Measurements from ENCODE around the gene SMAD3. TPM values are rescaled to one million over a fixed set of nuclear protein-coding genes. Genes with fewer than 3 reads are reported as not detected.

Gene SMAD3
- total RNA-seq, 1 experiment from 2014 or later, result 99.5 TPM

DNA sequence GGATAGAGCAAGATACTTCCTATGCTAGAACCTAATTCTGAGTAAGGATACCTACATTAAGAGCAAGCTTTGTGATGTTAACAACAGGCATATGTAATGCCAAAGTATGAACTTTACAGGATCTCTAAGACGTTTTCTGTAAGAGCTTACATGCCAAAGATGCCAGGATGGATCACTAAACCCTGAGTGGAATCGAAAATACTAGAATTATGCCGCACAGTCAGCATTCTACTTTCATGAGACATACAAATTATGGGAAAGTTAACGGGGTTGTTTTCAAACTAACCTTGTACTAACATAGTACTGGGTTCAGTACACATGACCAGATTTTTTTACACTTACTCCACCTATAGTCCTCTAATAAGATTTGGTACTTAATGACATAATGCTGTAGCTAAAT, 134.0 kb downstream of the SMAD3 start:
- POLR2A ChIA-PET (ENCODE audit: unreplicated experiment), result no interaction called here

GRCh38 chr15:67199881-67200763, 134.7 kb downstream of the SMAD3 start:
- no peak overlapping the region for H2AFZ ChIP-seq
- H3K4me3 ChIP-seq, result no peak overlapping the region
- peaks cover 7% of the 10 kb centered on the region; the same call in 1 of the 2 replicates for H3K4me1 ChIP-seq (replicated peaks; ENCODE audit: insufficient read depth)
- ChIA-PET CTCF (interaction anchor here (0.6 to 0.7 kb wide), 2 partner anchors 53 to 254 kb away, joined by 3 to 13 read pairs; no protein-coding TSS in a partner anchor), POLR2A (ENCODE audit: unreplicated experiment) (interaction anchor here (0.6 kb wide), 1 partner anchor 254 kb away, joined by 7 read pairs; no protein-coding TSS in a partner anchor)
- no peak for DNase-seq
- no peaks in the 10 kb centered on the region for H3K9me2 ChIP-seq (ENCODE audit: insufficient read depth)
- H4K20me1 ChIP-seq (ENCODE audit: insufficient read depth), result no peaks in the 10 kb centered on the region
- no peaks in the 10 kb centered on the region for H3K27me3 ChIP-seq (ENCODE audit: insufficient read depth, low read depth)
- no peak overlapping the region for H3K4me2 ChIP-seq
- H3K27ac ChIP-seq, result no peak overlapping the region
- BruUV-seq (replicated peaks), result no TSS peak
- H3F3A ChIP-seq (ENCODE audit: insufficient read depth, low read depth), result peaks cover 52% of the 10 kb centered on the region
- H3K79me2 ChIP-seq (ENCODE audit: low read depth), result no peaks in the 10 kb centered on the region
- TF ChIP-seq, protein P1, sequence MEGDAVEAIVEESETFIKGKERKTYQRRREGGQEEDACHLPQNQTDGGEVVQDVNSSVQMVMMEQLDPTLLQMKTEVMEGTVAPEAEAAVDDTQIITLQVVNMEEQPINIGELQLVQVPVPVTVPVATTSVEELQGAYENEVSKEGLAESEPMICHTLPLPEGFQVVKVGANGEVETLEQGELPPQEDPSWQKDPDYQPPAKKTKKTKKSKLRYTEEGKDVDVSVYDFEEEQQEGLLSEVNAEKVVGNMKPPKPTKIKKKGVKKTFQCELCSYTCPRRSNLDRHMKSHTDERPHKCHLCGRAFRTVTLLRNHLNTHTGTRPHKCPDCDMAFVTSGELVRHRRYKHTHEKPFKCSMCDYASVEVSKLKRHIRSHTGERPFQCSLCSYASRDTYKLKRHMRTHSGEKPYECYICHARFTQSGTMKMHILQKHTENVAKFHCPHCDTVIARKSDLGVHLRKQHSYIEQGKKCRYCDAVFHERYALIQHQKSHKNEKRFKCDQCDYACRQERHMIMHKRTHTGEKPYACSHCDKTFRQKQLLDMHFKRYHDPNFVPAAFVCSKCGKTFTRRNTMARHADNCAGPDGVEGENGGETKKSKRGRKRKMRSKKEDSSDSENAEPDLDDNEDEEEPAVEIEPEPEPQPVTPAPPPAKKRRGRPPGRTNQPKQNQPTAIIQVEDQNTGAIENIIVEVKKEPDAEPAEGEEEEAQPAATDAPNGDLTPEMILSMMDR (conservative IDR thresholded peaks at IDR 0.05), result no peak
- TF ChIP-seq EZH2 (IDR thresholded peaks at IDR 0.05; ENCODE audit: low read depth), result no peak
- peaks cover 16% of the 10 kb centered on the region; the same call in 1 of the 2 replicates for H3K36me3 ChIP-seq (ENCODE audit: low read depth)
- no peaks in the 10 kb centered on the region for H3K9me3 ChIP-seq (ENCODE audit: insufficient read depth, low read depth)
- intact Hi-C loops (cut with micrococcal nuclease; ENCODE audit: unreplicated experiment), result loop anchor here (5.0 kb wide), 2 partner anchors 102 to 253 kb away; no protein-coding TSS in a partner anchor

More for the DNA sequence above, 134.0 kb downstream of the SMAD3 start:
- H3K4me1 ChIP-seq (replicated peaks; ENCODE audit: insufficient read depth), result peaks cover 7% of the 10 kb centered on the region; the same call in 1 of the 2 replicates
- no peak overlapping the region for H3K27ac ChIP-seq
- H3K4me2 ChIP-seq, result no peak overlapping the region
- TF ChIP-seq EZH2 (IDR thresholded peaks at IDR 0.05; ENCODE audit: low read depth), result no peak
- TF ChIP-seq, protein P1 (conservative IDR thresholded peaks at IDR 0.05), result no peak
- DNase-seq, result no peak
- BruUV-seq (replicated peaks), result no TSS peak
- H3K27me3 ChIP-seq (ENCODE audit: insufficient read depth, low read depth), result no peaks in the 10 kb centered on the region
- no peaks in the 10 kb centered on the region for H4K20me1 ChIP-seq (ENCODE audit: insufficient read depth)
- H3K4me3 ChIP-seq, result no peak overlapping the region
- intact Hi-C loops (cut with micrococcal nuclease; ENCODE audit: unreplicated experiment), result no loop called here
- H3K79me2 ChIP-seq (ENCODE audit: low read depth), result no peaks in the 10 kb centered on the region
- H3K9me2 ChIP-seq (ENCODE audit: insufficient read depth), result no peaks in the 10 kb centered on the region
- H3K9me3 ChIP-seq (ENCODE audit: insufficient read depth, low read depth), result no peaks in the 10 kb centered on the region
- peaks cover 58% of the 10 kb centered on the region for H3F3A ChIP-seq (ENCODE audit: insufficient read depth, low read depth)
- CTCF ChIA-PET, result no interaction called here
- H2AFZ ChIP-seq, result no peak overlapping the region
- H3K36me3 ChIP-seq (ENCODE audit: low read depth), result peaks cover 10% of the 10 kb centered on the region; the same call in 1 of the 2 replicates

DNA sequence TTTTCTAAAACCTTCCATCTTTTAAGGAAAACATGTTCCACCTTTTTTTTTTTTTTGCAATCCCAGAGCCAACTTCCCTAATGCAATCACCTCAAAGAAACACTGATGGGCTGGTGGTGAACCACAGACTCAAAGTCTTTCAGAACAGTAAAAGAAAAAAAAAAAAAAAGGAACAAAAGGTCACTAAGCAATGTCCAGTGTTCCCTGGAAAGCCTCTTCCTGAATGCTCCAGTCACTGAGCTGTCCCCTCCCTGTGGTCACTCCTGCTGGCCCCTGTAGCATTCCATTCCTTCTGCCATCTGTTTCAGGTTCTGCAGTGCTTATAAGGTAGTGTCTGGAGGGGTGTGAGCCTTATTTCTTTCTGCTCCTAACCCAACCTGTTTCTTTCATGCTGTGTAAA, 135.7 kb downstream of the SMAD3 start:
- intact Hi-C loops (cut with micrococcal nuclease; ENCODE audit: unreplicated experiment), result loop anchor here (5.0 kb wide), 2 partner anchors 101 to 254 kb away; no protein-coding TSS in a partner anchor
- CTCF ChIA-PET, result interaction anchor here (0.6 to 0.7 kb wide), 3 partner anchors 13 to 255 kb away, joined by 3 to 13 read pairs (median 3); no protein-coding TSS in a partner anchor
- H3K36me3 ChIP-seq (ENCODE audit: low read depth), result peaks cover 20% of the 10 kb centered on the region; the same call in 1 of the 2 replicates
- no peak overlapping the region for H3K4me3 ChIP-seq
- no peaks in the 10 kb centered on the region for H3K9me2 ChIP-seq (ENCODE audit: insufficient read depth)
- H3K4me2 ChIP-seq, result no peak overlapping the region
- H3K79me2 ChIP-seq (ENCODE audit: low read depth), result no peaks in the 10 kb centered on the region
- TF ChIP-seq EZH2 (IDR thresholded peaks at IDR 0.05; ENCODE audit: low read depth), result no peak
- TF ChIP-seq, protein P1 (conservative IDR thresholded peaks at IDR 0.05), result no peak
- no peaks in the 10 kb centered on the region for H3K9me3 ChIP-seq (ENCODE audit: insufficient read depth, low read depth)
- peaks cover 7% of the 10 kb centered on the region; the same call in 1 of the 2 replicates for H3K4me1 ChIP-seq (replicated peaks; ENCODE audit: insufficient read depth)
- H4K20me1 ChIP-seq (ENCODE audit: insufficient read depth), result no peaks in the 10 kb centered on the region
- no peaks in the 10 kb centered on the region for H3K27me3 ChIP-seq (ENCODE audit: insufficient read depth, low read depth)
- H3K27ac ChIP-seq, result no peak overlapping the region
- H2AFZ ChIP-seq, result no peak overlapping the region
- H3F3A ChIP-seq (ENCODE audit: insufficient read depth, low read depth), result peaks cover 42% of the 10 kb centered on the region
- POLR2A ChIA-PET (ENCODE audit: unreplicated experiment), result interaction anchor here (0.6 to 0.9 kb wide), 4 partner anchors 47 to 255 kb away, joined by 4 to 9 read pairs (median 8); no protein-coding TSS in a partner anchor
- BruUV-seq (replicated peaks), result no TSS peak
- peak; percentile 61 to 63 for DNase-seq

All from PC-9 (cell line).